Sciatic nerve (tissue), 2 donors: ENCODE measurements around the gene DMPK. TPM values are rescaled to one million over a fixed set of nuclear protein-coding genes. Genes with fewer than 3 reads are reported as not detected.
A peak's percentile ranks its signal among the peaks of the same experiment; 100 is the strongest.

Experiments
- ATAC-seq: fragments of 200-7000 bp; cut with Tn5 transposase; one replicate; pipeline ENCODE4 v1.9.1; 2020; ENCODE audit warnings: mild to moderate bottlenecking, moderate library complexity
- DNase-seq: peaks from one replicate; pipeline ENCODE4 v3.0.0-alpha.2; 2020; ENCODE audit warnings: low spot score
- intact Hi-C: fragments of 100-400 bp; cut with DNase I; formaldehyde crosslinking; loops from one replicate; pipeline ENCODE4 v1.14.2; 2022
- total RNA-seq: library from RNA; stranded (reverse); fragmentation: NEBNext Ultra II Directional; extraction: Animal tissue kit (Norgen Biotek cat#: 25700); gene quantifications from one replicate; pipeline ENCODE4 v1.2.1, GENCODE V29; 2021
- donor health status: DM: no; HTN: no; CAD: no.
- donor health status: DM: no; HTN: no; CAD: no.

Gene DMPK
- total RNA-seq, 1 donor from 2014 or later, result 77.9 TPM

DNA sequence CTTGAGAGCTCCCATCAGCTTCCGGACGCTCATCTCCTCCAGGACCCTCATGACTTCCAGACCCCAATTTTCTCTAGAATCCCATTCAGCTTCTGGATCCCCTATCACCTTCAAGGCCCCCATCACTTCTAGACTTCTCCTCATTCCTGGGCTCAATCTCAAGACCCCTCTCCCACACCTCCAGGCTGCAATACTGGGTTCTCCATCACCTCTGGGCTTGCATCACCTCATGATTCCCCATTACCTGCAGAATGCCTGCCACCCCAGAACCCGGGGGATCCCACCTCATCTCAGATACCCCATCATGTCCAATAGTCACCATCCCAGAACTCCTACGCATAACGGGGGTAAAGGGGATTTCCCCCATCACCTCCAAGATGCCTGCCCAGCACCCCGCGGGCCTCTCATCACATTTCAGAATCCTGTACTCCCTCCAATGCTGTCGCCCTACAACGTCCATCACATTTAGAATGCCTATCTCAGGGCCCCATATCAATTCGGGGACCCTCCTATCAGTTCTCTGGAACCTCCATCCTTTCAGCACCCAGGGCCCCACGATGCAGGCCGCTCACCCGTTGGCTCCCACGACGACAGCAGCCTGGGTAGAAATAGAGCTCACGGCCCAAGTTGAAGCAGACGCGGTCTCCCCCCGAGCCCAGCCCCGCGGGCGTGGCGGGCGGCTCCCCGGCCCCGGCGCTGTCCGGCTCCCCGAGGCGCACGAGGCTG, 9.6 kb upstream of the DMPK start:
- ATAC-seq, result no peak

DNA sequence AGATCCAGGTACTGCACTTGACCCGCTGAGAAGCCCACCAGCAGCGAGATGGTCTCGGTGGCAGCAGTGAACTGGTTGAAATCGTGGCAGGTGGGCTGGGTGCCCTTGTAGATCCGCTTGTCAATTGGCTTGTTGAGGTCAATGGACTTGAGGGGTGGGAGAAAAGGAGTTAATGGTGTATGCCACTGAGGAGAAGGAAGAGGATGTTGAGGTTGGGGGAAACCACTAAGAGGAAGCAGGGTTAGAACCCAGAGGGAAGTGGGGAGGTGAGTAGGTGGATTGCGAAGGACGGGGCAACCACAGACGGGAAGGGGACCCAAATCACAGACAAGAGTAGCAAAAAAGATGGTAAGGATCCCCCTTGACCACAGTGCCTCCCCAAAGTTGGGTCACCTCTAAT, 8.7 kb upstream of the DMPK start:
- DNase-seq, result no peak
- intact Hi-C loops, result no loop called here
- no peak for ATAC-seq

More for the DNA sequence above, 9.6 kb upstream of the DMPK start:
- intact Hi-C loops, result no loop called here
- DNase-seq, result peak; percentile 56

DNA sequence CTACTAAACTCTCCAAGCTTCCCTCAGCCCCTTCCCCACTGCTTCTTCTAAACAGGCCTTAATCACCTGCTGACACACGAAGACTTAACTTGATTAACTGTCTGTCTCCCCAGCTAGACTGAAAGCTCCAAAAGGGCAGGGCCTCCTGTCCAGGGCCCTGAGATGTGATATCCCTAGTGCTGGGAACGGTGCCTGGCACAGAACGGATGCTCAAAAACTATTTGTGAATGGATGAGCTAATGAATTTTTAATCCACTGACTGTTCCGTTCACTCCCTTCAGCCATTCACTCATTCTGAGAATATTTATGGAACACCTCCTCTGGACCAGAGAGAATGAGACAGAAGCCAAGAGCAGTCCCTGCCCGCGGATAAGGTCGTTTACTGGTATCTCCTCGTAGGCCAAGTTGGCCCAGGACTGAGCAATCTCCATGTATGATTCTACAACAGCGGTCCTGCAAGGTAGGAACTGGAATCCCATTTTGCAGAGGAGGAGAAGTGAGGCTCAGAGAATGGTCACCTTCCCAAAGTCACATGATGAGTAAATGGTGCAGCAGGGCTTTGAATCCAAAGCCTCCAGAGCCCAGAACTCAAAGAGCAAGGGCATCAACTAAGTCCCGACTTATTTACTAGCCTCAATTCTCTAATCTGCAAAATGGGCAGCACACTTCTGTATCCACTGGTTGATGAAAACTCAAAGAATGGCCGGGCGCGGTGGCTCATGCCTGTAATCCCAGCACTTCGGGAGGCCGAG, 6.9 kb upstream of the DMPK start:
- ATAC-seq, result no peak
- intact Hi-C loops, result no loop called here
- no peak for DNase-seq

DNA sequence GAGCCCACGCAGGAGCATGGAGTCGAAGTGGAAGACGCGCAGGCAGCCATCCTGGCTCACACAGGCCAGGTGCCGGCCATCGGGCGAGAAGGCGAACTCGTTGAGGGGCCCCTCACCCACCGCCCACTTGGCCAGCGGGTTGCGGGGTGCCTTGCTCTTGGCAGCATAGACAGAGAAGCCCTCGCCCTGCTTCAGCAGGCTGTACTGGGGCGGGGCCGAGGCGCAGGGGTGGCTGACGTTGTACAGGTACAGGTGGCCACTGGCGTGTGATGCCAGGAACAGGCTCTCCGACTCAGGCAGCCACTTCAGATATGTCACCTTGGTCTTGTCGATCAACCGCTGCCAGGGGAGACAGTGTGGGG, 4.2 kb upstream of the DMPK start:
- intact Hi-C loops, result no loop called here
- DNase-seq, result no peak
- ATAC-seq, result no peak

DNA sequence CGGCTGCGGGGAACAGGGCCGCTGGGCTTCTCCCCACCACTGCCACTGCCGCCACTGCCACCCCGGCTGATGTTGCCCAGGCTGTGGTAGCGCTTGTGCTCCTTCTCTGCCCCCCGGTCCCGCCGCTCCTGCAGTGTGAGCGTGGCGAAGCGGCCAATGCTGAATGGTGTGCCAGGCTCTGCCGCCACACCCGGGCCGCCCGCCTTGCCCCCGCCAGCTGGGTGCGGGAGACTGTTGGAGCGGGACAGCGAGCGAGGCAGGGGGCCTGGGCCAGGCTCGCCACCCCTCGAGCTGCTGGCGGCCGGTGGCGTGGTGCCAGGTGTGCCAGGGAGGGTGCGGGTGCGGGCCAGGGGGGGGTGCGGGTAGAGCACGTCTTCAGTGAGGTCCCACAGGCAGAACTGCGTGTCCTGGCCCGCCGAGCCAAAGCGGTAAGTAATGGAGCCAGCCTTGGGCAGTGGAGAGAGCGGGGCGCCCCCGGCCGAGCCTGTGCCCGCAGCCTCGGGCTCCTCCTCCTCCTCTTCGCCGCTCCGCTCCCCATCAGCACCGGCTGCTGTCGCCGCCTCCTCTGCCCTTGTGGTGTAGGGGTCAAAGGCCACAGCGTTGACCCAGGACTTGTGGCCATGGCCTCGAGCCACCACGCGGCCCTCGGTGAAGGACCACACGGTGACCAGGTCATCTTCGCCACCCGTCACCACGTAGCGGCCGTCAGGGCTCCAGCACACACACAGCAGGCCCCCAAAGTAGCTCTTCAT, 3.7 kb upstream of the DMPK start:
- peak; percentile 65 for DNase-seq
- no peak for ATAC-seq
- intact Hi-C loops, result no loop called here

DNA sequence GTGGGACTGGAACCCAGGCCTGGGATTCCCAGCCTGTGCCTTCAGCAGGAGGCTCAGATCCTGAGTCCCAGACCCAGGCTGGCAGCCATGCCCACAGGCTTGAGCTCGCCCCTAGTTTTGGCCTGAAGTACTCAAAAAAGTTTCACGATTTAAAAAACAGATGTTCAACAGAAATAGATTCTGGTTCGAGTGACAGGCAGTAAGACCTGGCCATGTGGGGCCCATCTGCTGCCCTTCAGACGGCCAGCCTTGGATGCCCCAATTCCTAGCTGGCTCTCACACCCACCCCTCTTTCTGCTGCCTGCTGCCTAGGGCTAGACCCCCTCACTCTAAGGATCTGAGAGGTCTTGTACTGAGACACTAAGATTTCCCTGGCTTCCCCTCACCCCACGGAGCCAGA, 2.8 kb upstream of the DMPK start:
- no peak for ATAC-seq
- intact Hi-C loops, result no loop called here
- no peak for DNase-seq

DNA sequence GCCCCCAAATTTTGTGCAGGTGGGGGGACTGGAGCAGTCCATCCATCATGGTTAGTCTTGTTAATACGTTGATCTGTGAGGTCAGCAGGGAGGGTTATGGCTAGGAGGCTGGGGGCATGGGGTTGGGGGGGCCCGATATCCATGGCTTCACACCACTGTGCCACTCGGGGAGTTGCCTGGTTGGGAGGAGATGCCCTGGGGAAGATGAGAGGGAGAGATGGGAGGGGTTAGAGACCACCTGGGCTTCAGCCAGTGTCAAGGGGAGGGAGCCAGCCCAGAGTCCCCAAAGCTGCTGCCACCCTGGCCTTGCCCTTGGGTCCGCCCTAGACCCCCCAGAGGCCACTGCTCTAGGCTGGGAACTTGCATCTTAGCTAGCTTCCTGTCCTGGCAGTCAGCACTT, 1.8 kb upstream of the DMPK start:
- intact Hi-C loops, result no loop called here
- no peak for DNase-seq
- no peak for ATAC-seq

DNA sequence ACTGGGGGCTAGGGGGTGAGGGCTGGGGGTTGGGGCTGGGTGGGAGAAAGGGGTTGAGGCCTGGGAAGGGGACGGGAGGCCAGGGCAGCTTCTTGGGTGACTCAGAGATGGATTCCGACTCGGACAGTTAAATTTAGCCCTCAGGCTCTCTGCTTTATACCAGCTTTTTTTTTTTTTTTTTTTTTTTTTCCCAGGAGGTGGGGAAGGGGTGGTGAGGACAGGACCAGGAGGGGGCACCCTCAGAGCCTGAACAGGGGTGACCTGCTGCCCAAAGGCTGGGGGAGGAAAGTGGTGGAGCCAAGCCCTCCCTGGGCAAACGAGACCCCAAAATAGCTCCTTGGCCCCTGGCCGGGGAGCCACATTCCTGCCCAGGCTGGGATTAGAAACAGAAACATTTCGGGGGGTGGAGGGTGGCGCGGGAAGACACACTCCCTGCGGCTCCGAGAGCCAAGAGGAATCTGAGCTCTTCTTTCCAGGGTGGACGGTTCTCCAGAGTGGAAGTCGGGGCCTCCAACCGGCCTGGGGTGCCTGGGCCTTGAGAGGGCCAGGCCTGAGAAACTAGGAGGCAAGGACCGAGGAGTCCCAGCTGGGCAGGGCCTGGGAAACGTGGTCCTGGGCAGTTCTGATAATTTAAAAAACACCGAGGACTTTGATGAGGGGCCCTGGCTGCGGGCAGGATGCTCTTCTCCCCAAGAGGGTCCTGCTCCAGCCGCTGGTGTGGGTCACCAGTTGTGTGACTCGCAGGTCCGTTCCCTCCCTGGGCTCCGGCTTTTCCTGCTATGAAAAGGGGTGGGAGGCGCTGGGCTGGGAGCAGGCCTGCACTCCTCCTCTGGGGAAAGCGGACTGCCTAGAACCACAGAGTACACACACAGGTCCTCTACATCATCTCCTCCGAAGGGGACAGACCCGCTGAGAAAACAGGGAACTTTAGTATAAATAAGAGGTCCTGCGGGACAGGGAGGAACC, 813 bp upstream of the DMPK start:
- DNase-seq (no peak), ATAC-seq (peak; percentile 61)
- intact Hi-C loops, result no loop called here

DNA sequence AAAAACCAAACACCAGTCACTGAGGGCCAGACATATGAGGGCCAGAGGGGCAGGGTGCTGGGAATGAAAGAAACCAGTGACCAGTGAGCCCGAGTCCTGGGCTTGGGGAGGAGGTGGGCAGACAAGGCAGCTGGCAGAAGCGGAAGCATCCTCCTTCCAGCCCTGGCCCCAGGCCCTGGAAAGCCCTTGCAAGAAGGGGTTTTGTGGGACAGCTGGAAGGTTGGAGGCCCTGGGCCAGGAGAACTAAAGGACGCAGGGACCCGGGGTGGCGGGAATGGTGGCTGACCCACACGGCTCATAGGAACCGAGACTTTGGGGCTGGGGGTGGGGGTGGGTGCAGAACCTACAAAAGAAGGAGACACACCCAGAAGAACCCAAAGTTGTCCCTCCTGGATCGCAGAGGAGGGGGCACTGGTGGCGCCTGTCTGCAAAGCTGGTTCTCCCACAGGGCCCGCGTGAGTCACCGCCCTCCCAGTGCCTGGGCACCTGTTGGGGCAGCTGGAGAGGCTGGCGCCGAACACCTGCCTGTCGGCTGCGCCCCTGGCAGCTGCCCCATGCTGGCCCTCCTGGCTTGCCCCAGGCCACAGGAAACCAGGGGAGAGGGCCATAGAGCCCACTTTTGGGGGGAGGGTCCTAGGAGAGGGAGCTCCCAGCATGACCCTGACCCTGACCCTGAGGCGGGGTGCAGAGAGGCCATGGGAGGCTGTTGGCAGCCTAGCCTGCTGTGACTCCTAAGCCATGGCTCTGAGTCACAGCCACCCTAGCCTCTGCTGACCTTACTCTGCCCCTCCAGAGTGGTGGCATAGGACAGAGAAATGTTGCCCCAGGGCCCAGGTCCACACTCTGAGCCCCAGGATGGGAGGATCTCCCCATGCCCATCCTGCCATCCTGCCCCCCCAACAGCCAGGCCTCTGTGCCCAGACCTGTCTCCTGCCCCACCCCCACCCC, 802 bp downstream of the DMPK start:
- DNase-seq, result no peak
- intact Hi-C loops, result no loop called here
- ATAC-seq, result peak; percentile 1

DNA sequence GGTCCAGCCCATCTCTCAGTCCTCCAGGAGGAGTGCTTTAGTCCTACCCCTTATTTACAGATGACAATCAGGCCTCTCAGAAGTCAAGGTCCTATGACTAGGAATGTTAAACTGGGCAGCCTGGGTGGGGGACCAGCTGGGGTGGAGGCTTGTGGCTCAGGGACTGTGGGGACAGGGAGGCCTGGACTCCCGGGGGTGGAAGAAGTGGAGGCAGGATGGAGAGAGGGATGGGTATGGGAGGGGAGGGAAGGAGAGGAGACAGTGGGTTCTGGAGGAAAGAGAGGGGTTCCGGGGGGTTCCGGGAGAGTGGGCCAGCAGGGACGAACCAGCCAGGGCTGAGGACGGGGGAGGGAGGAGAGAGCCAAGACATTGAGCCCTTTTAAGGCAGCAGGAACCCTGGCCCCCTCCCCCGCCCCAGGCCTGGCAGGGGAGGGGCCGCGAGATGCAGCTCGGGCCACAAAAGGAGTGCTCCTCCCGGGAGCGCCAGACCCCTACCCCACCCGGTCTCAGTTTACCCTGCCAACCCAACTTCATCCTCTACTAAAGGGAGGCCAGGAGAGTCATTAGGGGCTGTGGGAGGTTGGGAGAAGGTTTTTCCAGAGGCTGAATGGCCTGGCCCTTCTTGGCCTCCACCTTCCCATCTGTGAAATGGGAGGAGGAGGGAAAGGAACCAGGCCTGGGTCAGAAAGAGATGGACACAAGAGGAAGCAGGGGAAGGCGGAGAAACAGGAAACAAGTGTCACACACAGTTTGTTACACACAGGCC, 1.7 kb downstream of the DMPK start:
- no peak for DNase-seq

DNA sequence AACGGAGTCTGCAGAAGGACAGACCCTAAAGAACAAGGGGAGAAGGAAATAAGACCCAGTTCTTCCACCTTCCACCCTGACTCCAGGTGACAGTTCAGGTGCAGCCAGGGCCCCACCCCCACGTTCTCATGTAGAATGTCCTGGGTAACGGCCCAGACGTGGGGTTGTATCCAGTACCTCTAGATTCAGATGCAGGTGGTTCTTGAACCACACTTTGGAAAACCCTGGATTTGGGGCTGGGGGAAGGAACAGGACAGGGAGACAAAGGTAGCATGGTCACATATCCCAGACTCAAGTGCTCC, 2.2 kb downstream of the DMPK start:
- ATAC-seq (no peak), DNase-seq (no peak)
- intact Hi-C loops, result no loop called here

More for the DNA sequence above, 1.7 kb downstream of the DMPK start:
- intact Hi-C loops, result no loop called here
- ATAC-seq, result no peak

DNA sequence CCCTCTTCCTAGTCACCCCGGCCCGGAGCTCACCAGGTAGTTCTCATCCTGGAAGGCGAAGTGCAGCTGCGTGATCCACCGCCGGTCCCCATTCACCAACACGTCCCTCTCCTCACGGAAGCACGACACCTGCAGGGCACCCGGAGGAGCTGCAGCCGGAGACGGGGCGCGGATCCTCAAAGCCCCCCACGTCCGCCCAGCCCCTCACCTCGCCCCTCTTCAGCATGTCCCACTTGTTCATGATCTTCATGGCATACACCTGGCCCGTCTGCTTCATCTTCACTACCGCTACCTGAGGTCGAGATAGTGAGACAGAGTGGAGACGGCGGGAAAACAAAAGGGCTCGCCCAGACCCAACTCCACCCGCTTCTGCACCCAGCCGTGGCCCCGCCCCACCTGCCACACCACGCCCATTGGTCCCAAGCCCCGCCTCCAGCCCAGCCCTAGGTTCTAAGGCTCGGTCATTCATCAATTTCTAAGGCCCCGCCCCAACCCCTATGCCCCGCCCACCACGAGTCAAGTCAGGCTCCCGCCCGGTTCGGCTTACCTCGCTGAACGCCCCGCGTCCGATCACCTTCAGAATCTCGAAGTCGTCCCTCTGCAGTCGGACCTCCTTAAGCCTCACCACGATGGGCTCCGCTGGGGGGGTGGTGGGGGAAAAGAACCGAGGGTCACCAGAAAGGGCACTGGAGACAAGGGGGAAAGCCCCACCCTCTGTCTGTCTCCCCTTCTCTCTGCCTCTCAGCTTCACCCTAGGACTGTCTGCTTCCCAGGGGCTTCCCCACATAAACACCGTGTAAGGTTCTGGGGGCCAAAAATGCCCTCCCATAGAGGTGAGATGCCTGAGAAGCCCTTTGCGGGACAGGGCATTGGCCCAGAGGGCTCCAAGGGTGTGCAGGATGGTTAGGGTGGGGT, 2.8 kb downstream of the DMPK start:
- ATAC-seq (peak; percentile 80), DNase-seq (peak; percentile 94)
- intact Hi-C loops, result no loop called here

DNA sequence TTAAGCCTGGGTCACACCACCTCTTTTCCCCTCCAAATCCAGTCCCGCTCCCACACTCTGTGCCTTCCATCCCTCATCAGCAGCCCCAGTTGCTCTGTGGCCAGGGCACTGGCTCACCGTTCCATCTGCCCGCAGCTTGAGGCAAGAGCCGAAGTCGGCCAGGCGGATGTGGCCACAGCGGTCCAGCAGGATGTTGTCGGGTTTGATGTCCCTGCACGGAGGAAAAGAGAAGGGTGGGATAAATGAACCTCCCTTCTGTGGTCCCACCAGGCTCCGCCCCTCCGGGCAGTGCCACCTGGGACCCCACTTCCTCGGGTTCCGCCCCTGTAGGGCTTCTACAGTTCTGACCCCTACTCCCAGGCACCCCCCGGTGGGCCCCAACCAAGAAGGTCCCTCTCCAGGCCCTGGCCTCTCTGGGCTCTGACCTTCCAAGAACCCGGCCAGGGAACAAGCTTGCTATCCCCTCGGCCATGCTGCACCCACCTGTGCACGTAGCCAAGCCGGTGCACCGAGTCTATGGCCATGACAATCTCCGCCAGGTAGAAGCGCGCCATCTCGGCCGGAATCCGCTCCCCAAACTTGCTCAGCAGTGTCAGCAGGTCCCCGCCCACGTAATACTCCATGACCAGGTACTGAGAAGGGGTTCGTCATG, 4.2 kb downstream of the DMPK start:
- DNase-seq (no peak), ATAC-seq (no peak)
- intact Hi-C loops, result no loop called here

DNA sequence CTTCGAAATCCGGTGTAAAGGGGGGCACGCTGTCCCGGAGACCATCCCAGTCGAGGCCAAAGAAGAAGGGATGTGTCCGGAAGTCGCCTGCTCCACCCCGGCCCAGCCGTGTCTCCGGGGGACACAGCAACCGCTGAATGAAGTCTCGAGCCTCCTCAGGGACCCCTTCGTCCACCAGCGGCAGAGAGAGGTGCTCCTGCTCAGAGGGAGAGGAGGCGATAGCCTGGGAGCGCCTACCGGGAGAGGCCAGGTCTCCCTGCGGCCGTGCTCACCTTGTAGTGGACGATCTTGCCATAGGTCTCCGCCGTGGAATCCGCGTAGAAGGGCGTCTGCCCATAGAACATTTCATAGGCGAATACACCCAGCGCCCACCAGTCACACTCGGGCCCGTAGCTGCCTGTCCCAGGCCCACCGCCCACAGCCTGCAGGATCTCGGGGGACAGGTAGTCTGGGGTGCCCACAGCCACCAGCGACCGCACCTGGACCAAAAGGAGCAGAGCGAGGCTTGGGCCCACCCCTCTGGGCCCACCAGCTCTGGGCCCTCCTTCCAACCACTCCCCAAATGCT, 4.8 kb downstream of the DMPK start:
- ATAC-seq, result no peak
- DNase-seq, result no peak
- intact Hi-C loops, result no loop called here

DNA sequence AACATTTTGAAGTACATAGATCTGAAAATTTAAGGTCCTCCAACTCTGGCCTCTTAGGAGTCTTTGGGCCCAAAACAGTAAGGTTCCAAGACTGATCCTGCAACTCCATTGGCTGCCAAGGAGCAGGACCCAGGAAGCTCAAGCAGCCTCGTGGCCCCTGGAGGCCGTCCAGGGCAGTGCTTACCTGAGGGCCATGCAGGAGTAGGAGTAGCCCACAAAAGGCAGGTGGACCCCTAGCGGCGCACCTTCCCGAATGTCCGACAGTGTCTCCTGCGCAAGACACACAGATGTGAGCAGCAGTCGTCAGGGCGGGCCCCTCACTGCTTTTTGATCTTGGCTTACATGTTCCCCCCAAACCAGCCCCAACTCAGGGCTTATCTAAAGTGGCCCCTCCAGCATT, 7.5 kb downstream of the DMPK start:
- DNase-seq (no peak), ATAC-seq (no peak)
- intact Hi-C loops, result no loop called here

DNA sequence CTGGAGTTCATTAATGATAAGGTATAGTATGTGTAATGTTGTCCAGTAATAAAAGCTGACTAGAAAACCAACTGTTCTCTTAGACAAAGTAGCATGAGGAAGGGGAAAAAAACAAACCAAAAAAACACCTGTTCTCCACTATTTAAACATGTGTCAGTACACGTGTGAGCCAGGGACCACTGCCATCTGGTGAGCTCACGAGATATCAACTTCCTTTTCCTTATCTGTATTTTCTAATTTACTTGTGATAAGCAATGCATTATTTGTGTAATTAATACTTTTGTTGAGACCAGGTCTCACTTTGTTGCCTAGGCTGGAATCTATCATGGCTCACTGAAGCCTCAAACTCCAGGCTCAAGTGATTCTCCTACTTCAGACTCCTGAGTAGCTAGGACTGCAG, 8.9 kb downstream of the DMPK start:
- intact Hi-C loops, result no loop called here
- ATAC-seq (no peak), DNase-seq (no peak)
